ENCODE measurements around the gene HEMGN. TPM values are rescaled to one million over a fixed set of nuclear protein-coding genes. Genes with fewer than 3 reads are reported as not detected.

HEMGN gene
- total RNA-seq, 1 donor from 2014 or later = not detected

- DNase-seq (ENCODE audit: low spot score) = no peak
These were observed 37.0 kb downstream of the HEMGN start for GRCh38 chr9:97900738-97901565.

- no peak for DNase-seq (ENCODE audit: low spot score)
These were observed 37.8 kb downstream of the HEMGN start for GRCh38 chr9:97900103-97900737.

GRCh38 chr9:97895695-97896332 lies 42.2 kb downstream of the HEMGN start:
- no peak for DNase-seq (ENCODE audit: low spot score)

GRCh38 chr9:97895211-97895610 lies 42.8 kb downstream of the HEMGN start:
- no peak for DNase-seq (ENCODE audit: low spot score)

- DNase-seq (ENCODE audit: low spot score) = no peak
These were observed 45.6 kb downstream of the HEMGN start for GRCh38 chr9:97892421-97892820.

GRCh38 chr9:97891736-97892135 lies 46.2 kb downstream of the HEMGN start:
- DNase-seq (ENCODE audit: low spot score) = no peak

- DNase-seq (ENCODE audit: low spot score) = no peak
These were observed 47.8 kb downstream of the HEMGN start for GRCh38 chr9:97889941-97890887.

- DNase-seq (ENCODE audit: low spot score) = no peak
These were observed 57.6 kb downstream of the HEMGN start for GRCh38 chr9:97880336-97880735.

Other genes with a start within 250 kb of the HEMGN start
- 16.7 TPM for gene XPA, start 240.8 kb downstream of the HEMGN start, total RNA-seq
- gene FOXE1, start 84.9 kb downstream of the HEMGN start, total RNA-seq = not detected
- 9.2 TPM for gene TRMO, start 15.7 kb downstream of the HEMGN start, total RNA-seq
- 103 TPM for gene ANP32B, start 45.2 kb upstream of the HEMGN start, total RNA-seq
- 48.6 TPM for gene NANS, start 118.6 kb upstream of the HEMGN start, total RNA-seq
- gene TRIM14, start 181.1 kb upstream of the HEMGN start, total RNA-seq = 13.8 TPM

Data from mesenteric fat pad (tissue), 1 donor.